ENCODE results near the gene ZBTB49. TPM values are rescaled to one million over a fixed set of nuclear protein-coding genes. Genes with fewer than 3 reads are reported as not detected.
A peak's percentile ranks its signal among the peaks of the same experiment; 100 is the strongest.

Gene ZBTB49
- total RNA-seq, 1 donor from 2014 or later: 5.7 TPM

DNA sequence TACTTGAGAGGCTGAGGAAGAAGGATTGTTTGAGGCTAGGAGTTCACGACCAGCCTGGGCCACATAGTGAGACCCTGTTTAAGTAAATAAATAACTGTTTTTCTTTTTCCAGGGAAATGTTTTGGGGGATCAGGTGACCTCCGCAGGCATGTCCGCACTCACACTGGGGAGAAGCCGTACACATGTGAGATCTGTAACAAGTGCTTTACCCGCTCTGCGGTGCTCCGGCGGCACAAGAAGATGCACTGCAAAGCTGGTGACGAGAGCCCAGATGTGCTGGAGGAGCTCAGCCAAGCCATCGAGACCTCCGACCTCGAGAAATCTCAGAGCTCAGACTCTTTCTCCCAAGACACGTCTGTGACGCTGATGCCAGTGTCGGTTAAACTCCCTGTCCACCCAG, 30.5 kb downstream of the ZBTB49 start:
- no peak overlapping the region for H3K27ac Mint-ChIP-seq (ENCODE audit: unreplicated experiment)
- H3K9me3 Mint-ChIP-seq: no peaks in the 10 kb centered on the region
- no peaks in the 10 kb centered on the region for H3K27me3 Mint-ChIP-seq (ENCODE audit: low read depth)

GRCh38 chr4:4320951-4321714, 31.1 kb downstream of the ZBTB49 start:
- TF ChIP-seq CTCF (conservative IDR thresholded peaks at IDR 0.05): no peak
- no peak overlapping the region for H3K27ac Mint-ChIP-seq (ENCODE audit: unreplicated experiment)
- no peak for DNase-seq (ENCODE audit: low read depth, low spot score)
- H3K4me3 Mint-ChIP-seq: no peak overlapping the region
- peaks cover 11% of the 10 kb centered on the region for H3K4me1 Mint-ChIP-seq
- no peaks in the 10 kb centered on the region for H3K27me3 Mint-ChIP-seq (ENCODE audit: low read depth)
- no peaks in the 10 kb centered on the region for H3K9me3 Mint-ChIP-seq
- peaks cover 4% of the 10 kb centered on the region for H3K36me3 Mint-ChIP-seq (ENCODE audit: low read depth)

More for the DNA sequence above, 30.5 kb downstream of the ZBTB49 start:
- Mint-ChIP-seq H3K4me3 (no peak overlapping the region), H3K36me3 (ENCODE audit: low read depth) (peaks cover 4% of the 10 kb centered on the region), H3K4me1 (peaks cover 11% of the 10 kb centered on the region)
- TF ChIP-seq CTCF (conservative IDR thresholded peaks at IDR 0.05): no peak
- DNase-seq (ENCODE audit: low read depth, low spot score): no peak

DNA sequence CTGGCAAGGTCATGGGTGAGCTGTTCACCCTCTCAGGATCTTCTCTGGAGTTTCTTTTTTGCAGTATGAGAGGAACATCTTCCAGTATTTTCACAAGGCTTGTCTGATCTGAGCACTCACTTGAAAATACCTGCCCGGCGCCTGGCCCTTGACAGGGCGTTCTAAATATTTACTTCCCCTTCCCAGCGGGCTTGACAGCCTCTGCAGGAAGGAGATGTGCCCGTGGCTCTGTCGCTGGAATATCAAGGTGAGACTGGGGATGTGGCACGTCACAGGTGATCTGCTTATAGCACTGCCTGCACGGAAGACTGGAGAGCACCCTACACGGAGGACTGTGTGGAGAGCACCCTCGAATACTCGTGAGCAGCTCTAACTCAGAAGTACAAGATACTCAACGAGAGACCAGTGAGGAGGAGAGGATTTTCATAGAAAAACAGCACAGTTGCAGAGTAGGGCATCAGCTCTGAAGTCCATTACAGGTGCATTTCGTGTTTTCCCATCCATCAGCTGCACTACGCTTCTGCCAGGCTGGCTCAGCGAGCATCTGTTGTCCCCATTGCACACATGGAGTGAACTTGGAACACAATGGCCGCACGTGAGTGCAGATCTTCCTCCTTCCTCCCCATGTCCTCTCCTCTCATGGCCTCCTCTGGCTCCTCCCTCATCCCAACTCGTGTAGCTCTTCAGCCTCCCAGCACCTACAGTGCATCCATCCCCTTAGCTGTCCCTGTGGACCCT, 32.1 kb downstream of the ZBTB49 start:
- no peak overlapping the region for H3K4me3 Mint-ChIP-seq
- H3K4me1 Mint-ChIP-seq: peaks cover 11% of the 10 kb centered on the region
- H3K36me3 Mint-ChIP-seq (ENCODE audit: low read depth): peaks cover 4% of the 10 kb centered on the region
- no peak for TF ChIP-seq CTCF (conservative IDR thresholded peaks at IDR 0.05)
- no peaks in the 10 kb centered on the region for H3K9me3 Mint-ChIP-seq
- no peak overlapping the region for H3K27ac Mint-ChIP-seq (ENCODE audit: unreplicated experiment)
- no peak for DNase-seq (ENCODE audit: low read depth, low spot score)
- H3K27me3 Mint-ChIP-seq (ENCODE audit: low read depth): no peaks in the 10 kb centered on the region

DNA sequence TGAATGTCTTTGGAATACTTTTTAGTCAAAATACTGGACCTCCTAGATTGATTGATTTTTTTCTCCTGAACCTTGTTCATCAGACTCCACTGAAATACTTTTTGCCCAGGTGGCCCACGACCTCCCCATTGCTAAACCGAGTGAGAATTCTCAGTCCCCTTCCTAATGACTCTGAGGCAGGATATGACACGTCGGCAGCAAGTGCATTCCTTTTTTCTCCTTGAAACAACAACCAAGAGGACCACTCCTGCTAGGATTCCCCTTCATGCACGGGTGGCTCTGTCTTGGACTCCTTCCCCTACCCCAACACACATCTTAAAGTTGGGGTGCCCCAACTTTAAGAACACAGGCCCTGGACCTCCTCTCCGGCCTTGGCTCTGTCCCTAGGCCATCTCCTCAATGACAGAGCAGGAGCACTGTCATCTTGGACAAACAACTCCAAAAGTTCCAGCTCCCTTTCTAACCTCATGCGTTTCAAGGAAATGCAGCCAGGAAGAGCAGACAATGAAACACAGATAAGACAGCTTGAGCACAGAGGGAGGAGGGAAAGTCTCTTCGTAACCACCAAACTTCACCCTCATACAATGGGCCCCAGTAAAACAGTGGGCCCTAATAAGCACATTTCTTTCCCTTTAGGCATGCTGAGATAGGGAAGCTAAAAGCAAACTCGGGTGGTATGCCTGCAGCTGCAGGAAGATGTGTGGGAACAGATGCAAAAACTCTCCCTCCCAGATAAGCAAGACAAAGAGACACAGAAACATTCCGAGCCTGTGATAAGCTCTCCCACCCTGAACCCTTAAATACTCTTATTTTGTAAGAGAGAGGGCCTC, 33.9 kb downstream of the ZBTB49 start:
- no peak for DNase-seq (ENCODE audit: low read depth, low spot score)
- H3K36me3 Mint-ChIP-seq (ENCODE audit: low read depth): peaks cover 4% of the 10 kb centered on the region
- H3K4me1 Mint-ChIP-seq: peaks cover 16% of the 10 kb centered on the region
- H3K4me3 Mint-ChIP-seq: no peak overlapping the region
- no peaks in the 10 kb centered on the region for H3K27me3 Mint-ChIP-seq (ENCODE audit: low read depth)
- no peak for TF ChIP-seq CTCF (conservative IDR thresholded peaks at IDR 0.05)
- H3K27ac Mint-ChIP-seq (ENCODE audit: unreplicated experiment): peak overlapping the region; percentile 71
- H3K9me3 Mint-ChIP-seq: no peaks in the 10 kb centered on the region

DNA sequence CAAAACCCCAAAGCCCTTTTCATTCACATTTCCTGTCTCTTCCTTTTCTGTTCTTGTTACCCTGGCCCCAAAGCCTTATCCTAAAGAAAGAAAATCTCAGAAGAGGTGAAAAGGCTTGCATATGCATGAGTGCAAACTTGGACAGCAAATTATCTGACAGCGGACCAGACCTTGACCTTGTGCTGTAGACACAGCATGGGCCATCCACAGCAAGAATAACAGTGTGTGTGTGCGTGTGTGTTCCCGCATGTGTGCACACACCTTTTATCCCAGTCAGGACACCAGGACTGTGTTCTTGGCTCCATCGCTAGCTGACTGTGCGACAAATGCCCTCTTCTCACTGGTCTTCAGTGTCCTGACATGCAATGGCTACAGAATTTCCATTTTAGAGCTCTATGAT, 35.3 kb downstream of the ZBTB49 start:
- Mint-ChIP-seq H3K9me3 (no peaks in the 10 kb centered on the region), H3K4me1 (peaks cover 16% of the 10 kb centered on the region)

More for the DNA sequence above, 35.3 kb downstream of the ZBTB49 start:
- no peak for DNase-seq (ENCODE audit: low read depth, low spot score)
- no peak for TF ChIP-seq CTCF (conservative IDR thresholded peaks at IDR 0.05)
- no peaks in the 10 kb centered on the region for H3K27me3 Mint-ChIP-seq (ENCODE audit: low read depth)
- no peak overlapping the region for H3K27ac Mint-ChIP-seq (ENCODE audit: unreplicated experiment)
- no peak overlapping the region for H3K4me3 Mint-ChIP-seq
- H3K36me3 Mint-ChIP-seq (ENCODE audit: low read depth): peaks cover 4% of the 10 kb centered on the region

Data from neural crest cell (in vitro differentiated cells).